DND-41 (cell line): ENCODE data around the gene TPD52L1.

Experiments
- ATAC-seq: fragments of 200-7000 bp; cut with Tn5 transposase; 3 replicates; pipeline ENCODE4 v1.9.1; 2021; ENCODE audit warnings: low read depth; ENCODE audit not compliant: insufficient read depth
- DNase-seq: peaks from one replicate; pipeline ENCODE4 v3.0.0-alpha.2; 2020
- H2AFZ ChIP-seq: 2 replicates; pipeline ENCODE4 v1.6.0; 2012; ENCODE audit warnings: low read depth, low read length
- H3K27ac ChIP-seq: 2 replicates; pipeline ENCODE4 v1.5.1; 2012; ENCODE audit warnings: low read length, inconsistent platforms
- H3K27me3 ChIP-seq: fragments of 200-600 bp; sonication (generic); 2 replicates; pipeline ENCODE4 v1.6.0; 2012; ENCODE audit warnings: low read length, mild to moderate bottlenecking, inconsistent platforms; ENCODE audit not compliant: insufficient read depth, poor library complexity
- H3K36me3 ChIP-seq: 2 replicates; pipeline ENCODE4 v1.5.1; 2012; ENCODE audit warnings: low read length, inconsistent platforms; ENCODE audit not compliant: insufficient read depth
- H3K4me1 ChIP-seq: 2 replicates; pipeline ENCODE4 v1.5.1; 2012; ENCODE audit warnings: mild to moderate bottlenecking, low read length; ENCODE audit not compliant: insufficient read depth
- H3K4me2 ChIP-seq: 2 replicates; pipeline ENCODE4 v1.6.0; 2012; ENCODE audit warnings: mild to moderate bottlenecking, moderate library complexity, low read length, inconsistent platforms; ENCODE audit not compliant: insufficient read depth
- H3K4me3 ChIP-seq, 2 experiments: fragments of 200-600 bp in 1 of 2; shearing (Covaris generic) in 1 of 2; 2 replicates each; pipeline ENCODE4 v1.5.1; 2012 to 2016; ENCODE audit warnings: inconsistent platforms in 2 of 2, low read length in 2 of 2, mild to moderate bottlenecking in 2 of 2, low read depth in 1 of 2, moderate library complexity in 1 of 2
- H3K79me2 ChIP-seq: 2 replicates; pipeline ENCODE4 v1.6.0; 2012; ENCODE audit warnings: low read length, inconsistent platforms; ENCODE audit not compliant: insufficient read depth
- H3K9ac ChIP-seq: 2 replicates; pipeline ENCODE4 v1.6.0; 2012; ENCODE audit warnings: low read depth, mild to moderate bottlenecking, inconsistent platforms, low read length, moderate library complexity
- H3K9me3 ChIP-seq: 2 replicates; pipeline ENCODE4 v1.5.1; 2012; ENCODE audit warnings: low read length, moderate library complexity, mild to moderate bottlenecking, inconsistent platforms; ENCODE audit not compliant: insufficient read depth, severe bottlenecking
- H4K20me1 ChIP-seq: 2 replicates; pipeline ENCODE4 v1.6.0; 2012; ENCODE audit warnings: low read length; ENCODE audit not compliant: insufficient read depth
- EZH2 ChIP-seq: IDR thresholded peaks from 3 replicates; pipeline ENCODE4 v1.6.1; 2012; ENCODE audit warnings: borderline replicate concordance, low read depth, mild to moderate bottlenecking, moderate library complexity, low read length, inconsistent platforms; ENCODE audit not compliant: severe bottlenecking
- TF ChIP-seq, protein P1 (sequence below): IDR thresholded peaks from 2 replicates; pipeline ENCODE4 v1.5.1; 2012; ENCODE audit warnings: borderline replicate concordance, low read length, moderate library complexity, mild to moderate bottlenecking; ENCODE audit not compliant: poor library complexity, severe bottlenecking; ENCODE audit errors: extremely low read depth

Gene TPD52L1

DNA sequence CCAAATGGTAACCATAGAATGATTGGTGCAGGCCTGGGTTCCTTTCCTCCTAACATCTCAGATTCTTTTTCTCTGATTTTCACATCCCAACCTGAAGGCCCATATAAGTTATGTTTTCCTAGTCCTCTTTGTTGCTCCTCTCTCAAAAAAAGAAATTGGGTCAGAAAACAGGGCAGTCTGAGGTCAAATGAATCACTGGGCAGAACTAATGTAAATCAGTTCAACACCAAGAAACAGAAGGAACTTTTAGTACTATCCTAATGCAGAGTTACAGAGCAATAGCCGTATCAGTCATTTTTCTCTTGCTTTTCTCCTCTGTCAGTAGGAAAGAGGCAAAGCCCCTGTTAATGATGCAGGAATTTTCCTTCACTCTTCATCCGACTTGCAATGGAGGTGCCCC lies 11.0 kb upstream of the TPD52L1 start:
- no peak for ATAC-seq
- H2AFZ ChIP-seq, result no peak overlapping the region

DNA sequence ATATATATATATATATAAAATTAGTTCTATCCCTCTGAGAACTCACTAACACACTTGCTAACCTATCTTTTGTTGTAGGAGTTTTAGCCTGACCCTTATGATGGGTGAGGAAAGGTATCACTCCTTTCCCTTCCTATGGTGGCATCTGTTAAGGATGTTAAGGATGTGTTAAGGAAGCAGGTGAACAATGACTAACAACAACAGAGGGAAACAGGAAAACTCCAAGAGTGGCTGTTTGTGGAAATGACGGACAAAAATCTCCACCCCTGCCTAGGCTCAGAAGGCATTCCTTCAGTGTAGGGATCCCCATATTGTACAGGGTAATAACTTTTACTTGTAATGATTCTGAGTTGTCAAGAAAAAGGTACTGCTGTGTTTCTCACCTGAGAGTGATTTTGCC lies 8.8 kb upstream of the TPD52L1 start:
- no peak for ATAC-seq
- TF ChIP-seq, protein P1, sequence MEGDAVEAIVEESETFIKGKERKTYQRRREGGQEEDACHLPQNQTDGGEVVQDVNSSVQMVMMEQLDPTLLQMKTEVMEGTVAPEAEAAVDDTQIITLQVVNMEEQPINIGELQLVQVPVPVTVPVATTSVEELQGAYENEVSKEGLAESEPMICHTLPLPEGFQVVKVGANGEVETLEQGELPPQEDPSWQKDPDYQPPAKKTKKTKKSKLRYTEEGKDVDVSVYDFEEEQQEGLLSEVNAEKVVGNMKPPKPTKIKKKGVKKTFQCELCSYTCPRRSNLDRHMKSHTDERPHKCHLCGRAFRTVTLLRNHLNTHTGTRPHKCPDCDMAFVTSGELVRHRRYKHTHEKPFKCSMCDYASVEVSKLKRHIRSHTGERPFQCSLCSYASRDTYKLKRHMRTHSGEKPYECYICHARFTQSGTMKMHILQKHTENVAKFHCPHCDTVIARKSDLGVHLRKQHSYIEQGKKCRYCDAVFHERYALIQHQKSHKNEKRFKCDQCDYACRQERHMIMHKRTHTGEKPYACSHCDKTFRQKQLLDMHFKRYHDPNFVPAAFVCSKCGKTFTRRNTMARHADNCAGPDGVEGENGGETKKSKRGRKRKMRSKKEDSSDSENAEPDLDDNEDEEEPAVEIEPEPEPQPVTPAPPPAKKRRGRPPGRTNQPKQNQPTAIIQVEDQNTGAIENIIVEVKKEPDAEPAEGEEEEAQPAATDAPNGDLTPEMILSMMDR, result no peak
- TF ChIP-seq EZH2, result no peak
- H3K4me1 ChIP-seq, result no peaks in the 10 kb centered on the region

More for the DNA sequence above, 11.0 kb upstream of the TPD52L1 start:
- H4K20me1 ChIP-seq, result no peaks in the 10 kb centered on the region
- H3K9me3 ChIP-seq, result no peaks in the 10 kb centered on the region
- no peak overlapping the region for H3K9ac ChIP-seq
- no peak for DNase-seq
- no peak overlapping the region for H3K27ac ChIP-seq
- H3K4me3 ChIP-seq, result no peak overlapping the region
- no peak for TF ChIP-seq EZH2
- TF ChIP-seq, protein P1, result no peak
- H3K4me1 ChIP-seq, result no peaks in the 10 kb centered on the region
- no peaks in the 10 kb centered on the region for H3K27me3 ChIP-seq
- no peak overlapping the region for H3K4me2 ChIP-seq
- H3K36me3 ChIP-seq, result no peaks in the 10 kb centered on the region
- no peaks in the 10 kb centered on the region for H3K79me2 ChIP-seq

DNA sequence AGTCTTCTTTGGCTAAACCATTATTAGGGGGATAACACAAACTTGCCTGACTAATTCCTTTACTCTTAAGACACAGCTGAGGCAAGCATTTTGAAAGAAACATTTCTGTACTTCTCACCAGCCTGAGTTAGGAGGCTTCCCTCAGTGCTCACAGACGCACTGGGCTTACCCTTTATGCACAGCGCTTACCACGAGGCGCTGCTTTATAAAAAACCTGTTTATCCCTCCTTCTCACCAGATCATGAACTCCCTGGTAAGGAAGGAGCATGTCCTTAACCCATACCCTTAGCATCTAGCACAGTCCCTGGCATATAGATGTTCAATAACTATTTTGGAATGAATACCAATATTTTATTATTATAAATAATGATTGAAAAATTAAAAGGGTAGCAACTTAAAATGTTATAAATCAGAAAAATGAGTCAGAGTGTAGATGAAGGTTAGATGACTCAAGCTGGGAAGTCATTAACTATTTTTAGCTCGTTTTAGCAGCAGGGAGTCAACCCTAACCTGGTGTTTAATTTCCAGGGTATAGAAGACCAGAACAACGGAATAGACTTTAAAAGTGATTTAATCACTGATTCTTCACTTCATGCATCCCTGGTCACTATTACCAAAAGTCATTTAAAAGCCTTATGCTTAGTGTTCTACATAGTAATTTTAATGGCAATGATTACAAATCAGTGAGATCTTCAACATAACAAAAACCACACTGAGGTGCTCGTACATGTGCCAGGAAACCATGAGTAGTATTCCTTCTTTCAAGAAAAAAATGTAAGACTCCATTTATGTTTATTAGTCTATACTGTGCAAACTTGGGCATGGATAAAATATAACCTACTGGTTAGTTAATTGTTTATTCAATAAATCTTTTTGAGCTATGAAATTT lies 4.1 kb upstream of the TPD52L1 start:
- Histone ChIP-seq H3K27me3 (no peaks in the 10 kb centered on the region), H2AFZ (no peak overlapping the region), H4K20me1 (no peaks in the 10 kb centered on the region), H3K4me1 (no peaks in the 10 kb centered on the region), H3K4me3 (no peak overlapping the region), H3K27ac (no peak overlapping the region), H3K9me3 (no peaks in the 10 kb centered on the region), H3K36me3 (no peaks in the 10 kb centered on the region), H3K4me2 (no peak overlapping the region), H3K79me2 (no peaks in the 10 kb centered on the region), H3K9ac (no peak overlapping the region)
- DNase-seq (no peak), ATAC-seq (no peak)
- TF ChIP-seq, protein P1, result no peak
- TF ChIP-seq EZH2, result no peak

More for the DNA sequence above, 8.8 kb upstream of the TPD52L1 start:
- Histone ChIP-seq H4K20me1 (no peaks in the 10 kb centered on the region), H3K4me2 (no peak overlapping the region), H3K9me3 (no peaks in the 10 kb centered on the region), H3K79me2 (no peaks in the 10 kb centered on the region), H3K36me3 (no peaks in the 10 kb centered on the region), H2AFZ (no peak overlapping the region), H3K9ac (no peak overlapping the region), H3K4me3 (no peak overlapping the region), H3K27me3 (no peaks in the 10 kb centered on the region), H3K27ac (no peak overlapping the region)
- no peak for DNase-seq
